Activated CD8-positive, alpha-beta memory T cell treated with anti-CD3 and anti-CD28 coated beads for 4 hours (primary cell): ENCODE data around the gene PATL2.
"Not testable (repeated sequence)": the region's sequence is repeated elsewhere in the genome, so short reads cannot be mapped to it uniquely, and the experiment has no call there.

ENCODE experiments used
- DNase-seq, 2 donors: peaks; one replicate each; pipeline ENCODE4 v3.0.0-alpha.2; 2020; ENCODE audit warnings: low read depth in 2 of 2

Gene PATL2

GRCh38 chr15:44692659-44693058 is 18.5 kb downstream of the PATL2 start:
- DNase-seq = no peak

DNA sequence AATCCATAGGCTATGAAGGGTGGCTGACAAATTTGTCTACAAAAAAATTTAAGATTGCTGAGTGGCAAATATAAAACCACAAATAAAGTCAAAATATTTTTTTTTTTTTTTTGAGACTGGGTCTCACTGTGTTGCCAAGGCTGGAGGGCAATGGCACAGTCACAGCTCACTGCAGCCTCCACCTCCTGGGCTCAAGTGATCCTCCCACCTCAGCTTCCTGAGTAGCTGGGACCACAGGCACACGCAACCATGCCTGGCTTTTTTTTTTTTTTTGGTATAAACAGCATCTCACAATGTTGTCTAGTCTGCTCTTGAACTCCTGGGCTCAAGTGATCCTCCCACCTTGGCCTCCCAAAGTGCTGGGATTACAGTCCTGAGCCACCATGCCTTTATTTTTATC is 20.9 kb downstream of the PATL2 start:
- DNase-seq = not testable (repeated sequence)

- DNase-seq = not testable (repeated sequence)
These were observed 21.8 kb downstream of the PATL2 start for GRCh38 chr15:44689318-44689717.

- peak; percentile 41 to 59 for DNase-seq
These were observed 28.1 kb downstream of the PATL2 start for GRCh38 chr15:44682809-44683682.

DNA sequence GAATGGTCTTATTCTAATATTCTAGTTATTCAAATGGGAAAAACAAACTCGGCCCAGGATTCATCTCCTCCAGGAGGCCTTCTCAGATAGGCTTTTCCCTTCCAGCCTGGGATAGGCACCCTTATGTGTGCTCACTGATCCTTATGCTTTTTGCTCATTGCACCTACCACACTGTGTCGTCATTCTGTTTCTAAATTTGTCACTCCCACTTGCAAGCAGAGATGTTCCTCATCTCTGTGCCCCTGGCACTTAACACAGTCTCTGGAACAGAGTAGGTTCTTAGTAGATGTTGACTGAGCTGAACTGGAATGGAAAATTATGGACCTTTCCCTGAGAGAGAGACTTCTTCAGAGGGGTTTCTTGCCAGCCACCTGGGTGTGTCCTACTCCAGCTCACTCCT is 28.9 kb downstream of the PATL2 start:
- DNase-seq = no peak

DNA sequence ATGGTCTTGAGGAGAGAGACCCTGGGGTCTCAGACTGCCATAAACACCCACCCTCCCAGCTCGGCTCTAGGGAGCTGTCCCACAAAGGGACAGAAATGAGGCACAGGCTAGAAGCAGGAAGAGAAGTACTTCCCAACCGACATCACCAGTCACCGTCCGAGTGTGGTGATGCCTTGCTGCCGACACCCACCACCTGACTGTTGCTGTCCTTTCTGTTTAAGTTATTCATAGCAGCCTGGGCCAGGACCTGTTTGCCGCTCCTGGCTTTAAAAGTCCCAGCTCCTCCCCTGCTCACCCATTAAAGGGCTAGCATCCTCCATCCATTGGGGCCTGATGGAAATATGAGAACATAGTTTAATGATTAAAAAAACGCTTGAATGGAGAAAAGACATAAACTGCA is 34.4 kb downstream of the PATL2 start:
- no peak for DNase-seq

DNA sequence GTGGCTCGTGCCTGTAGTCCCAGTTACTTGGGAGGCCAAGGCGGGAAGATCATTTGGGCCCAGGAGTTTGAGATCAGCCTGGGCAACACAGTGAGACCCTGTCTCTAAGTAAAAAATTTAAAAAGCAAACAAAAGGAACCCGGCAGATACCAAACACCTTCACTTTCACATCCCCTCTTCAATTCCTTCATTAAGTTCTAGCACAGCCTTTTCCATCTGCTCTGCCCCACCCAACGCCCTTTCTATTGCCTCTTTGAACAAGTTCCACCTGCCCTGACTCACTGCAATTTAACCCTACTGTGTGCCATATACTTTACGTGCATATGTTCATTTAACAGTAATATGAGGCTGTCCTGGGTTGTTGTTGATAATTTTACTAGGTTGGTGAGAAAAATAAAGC is 35.2 kb downstream of the PATL2 start:
- DNase-seq = no peak

- no peak for DNase-seq
These were observed 37.5 kb downstream of the PATL2 start for GRCh38 chr15:44673639-44674038.

DNA sequence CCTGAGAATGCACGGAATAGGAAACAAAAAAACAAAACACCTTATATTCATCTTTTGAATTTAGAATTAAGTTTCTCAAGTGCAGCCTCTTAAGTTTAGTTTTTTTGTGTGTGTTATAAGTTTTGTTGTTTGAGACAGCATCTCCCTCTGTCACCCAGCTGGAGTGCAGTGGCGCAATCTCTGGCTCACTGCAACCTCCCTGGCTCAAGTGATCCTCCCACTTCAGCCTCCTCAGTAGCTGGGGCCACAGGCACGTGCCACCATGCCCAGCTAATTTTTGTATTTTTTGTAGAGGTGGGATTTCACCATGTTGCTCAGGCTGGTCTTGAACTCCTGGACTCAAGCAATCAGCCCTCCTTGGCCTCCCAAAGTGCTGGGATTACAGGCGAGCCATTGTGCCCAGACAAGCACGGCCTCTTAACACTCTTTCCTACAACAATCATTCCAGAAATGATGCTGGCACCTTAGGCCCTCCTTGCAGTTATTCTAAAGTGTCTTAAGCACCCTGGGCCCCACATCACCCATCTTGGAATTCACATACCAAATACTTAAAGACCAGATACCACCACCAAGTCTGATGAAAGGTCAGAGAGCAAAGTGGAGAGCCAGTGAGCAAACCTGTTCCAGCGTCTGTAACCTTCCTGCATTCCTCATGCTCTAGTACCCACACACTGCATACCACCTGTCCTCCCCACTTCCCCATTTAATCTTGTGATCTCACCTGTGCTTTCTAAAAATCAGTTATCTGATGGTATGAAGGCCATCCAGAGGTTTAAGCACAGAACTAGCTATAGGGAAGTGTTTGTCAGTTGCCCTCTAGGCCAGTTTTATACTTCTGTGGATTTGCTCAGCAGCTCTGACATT is 40.8 kb downstream of the PATL2 start:
- no peak for DNase-seq

GRCh38 chr15:44668921-44669320 is 42.2 kb downstream of the PATL2 start:
- DNase-seq = no peak

GRCh38 chr15:44667039-44667360 is 44.1 kb downstream of the PATL2 start:
- no peak for DNase-seq

DNA sequence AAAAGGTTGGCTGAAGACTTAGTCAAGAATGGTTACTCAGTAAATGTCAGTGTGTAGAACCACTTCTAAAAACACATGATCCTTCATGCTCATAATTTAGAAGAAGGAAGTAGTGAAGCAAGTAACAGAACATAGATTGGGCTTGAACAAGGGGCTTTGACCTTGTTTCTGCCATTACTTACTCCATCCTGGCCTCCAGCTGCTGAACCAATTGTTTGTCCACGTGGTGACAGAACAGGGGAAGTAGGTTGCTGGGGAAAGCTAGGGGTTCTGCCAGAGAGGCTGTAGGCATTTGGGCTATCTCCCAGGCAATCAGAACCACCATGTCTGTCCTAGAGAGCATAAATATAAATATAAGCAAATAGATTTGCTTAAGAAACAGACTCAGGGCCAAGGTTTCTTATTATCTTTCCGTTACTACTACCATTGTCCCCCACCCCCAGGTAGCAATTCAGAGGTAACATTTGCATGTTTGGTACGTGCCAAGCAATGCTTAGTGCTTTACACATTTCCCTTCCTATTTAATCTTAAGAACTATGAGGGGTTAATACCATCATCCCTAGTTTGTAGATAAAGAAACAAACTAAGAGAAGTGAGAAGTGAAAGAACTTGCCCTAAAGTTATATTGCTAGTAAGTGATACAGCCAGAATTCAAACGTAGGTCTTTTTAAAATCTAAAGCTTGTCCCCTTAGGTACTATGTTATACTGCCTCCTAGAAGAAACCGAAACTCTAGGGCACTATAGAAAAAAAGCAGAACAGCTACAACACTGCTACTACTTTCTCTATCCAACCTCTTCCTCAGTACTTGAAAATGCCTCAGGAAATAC is 44.7 kb downstream of the PATL2 start:
- DNase-seq = no peak

- DNase-seq = peak; percentile 94 to 96
These were observed 47.5 kb downstream of the PATL2 start, which contains the start of gene SPG11 for GRCh38 chr15:44663410-44664308. Gene SPG11 (minus strand): TSS chr15:44663662. CDS start chr15:44663647, 15 bp downstream.

GRCh38 chr15:44662478-44663409 is 48.4 kb downstream of the PATL2 start:
- DNase-seq = peak; percentile 59 to 75

DNA sequence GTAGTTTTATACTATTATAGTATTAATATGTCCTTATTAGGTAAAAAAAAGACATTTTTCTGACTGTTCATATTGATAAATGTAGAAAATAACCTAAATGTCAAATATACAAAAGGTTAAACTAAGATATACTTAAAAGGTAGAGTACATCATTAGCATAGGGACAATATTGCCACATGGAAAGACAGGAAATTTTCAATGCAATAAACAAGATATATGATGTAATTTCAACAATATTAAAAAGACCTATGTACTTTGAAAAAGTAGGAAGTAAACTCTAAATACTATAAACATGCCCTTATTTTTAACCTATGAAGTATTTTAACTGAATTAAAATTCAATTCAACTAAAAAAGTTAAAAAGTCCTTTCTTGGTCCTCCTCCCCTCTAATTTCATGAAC is 49.5 kb downstream of the PATL2 start:
- DNase-seq = no peak

DNA sequence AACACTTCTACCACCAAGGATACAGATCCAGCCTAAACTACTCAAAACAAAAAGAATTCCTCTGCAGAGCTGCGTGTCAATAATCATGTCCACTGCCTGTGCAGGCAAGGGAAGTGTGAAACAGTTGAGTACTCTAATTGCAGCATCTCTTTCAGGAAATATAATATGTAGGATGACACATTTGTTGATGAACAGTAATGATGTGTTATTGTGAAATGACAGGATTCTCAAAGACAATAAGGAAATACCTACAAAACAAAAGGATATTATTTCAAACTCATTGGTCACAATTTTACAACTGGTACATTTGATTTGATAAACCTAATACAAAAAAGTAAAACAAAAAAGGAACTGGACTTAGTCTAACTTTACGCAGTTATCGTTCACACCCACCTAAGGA is 52.1 kb downstream of the PATL2 start:
- DNase-seq = no peak

DNA sequence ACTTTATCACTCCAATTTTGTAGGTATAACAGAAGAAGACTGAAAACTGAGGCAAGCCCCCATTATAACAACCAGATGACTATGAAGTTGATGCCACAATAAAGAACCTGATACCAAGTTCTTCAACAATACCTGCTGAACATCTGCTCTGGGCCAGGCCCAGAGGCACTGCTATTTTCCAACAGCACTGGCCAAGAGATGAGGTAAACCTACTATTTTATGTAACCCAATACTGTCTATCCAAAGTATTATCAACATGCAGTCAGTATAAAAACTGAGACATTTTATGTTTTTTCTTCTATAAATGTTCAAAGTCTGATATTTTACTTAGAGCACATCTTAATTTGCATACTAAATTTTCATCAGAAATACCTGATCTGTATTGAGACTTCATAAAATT is 53.7 kb downstream of the PATL2 start:
- no peak for DNase-seq

DNA sequence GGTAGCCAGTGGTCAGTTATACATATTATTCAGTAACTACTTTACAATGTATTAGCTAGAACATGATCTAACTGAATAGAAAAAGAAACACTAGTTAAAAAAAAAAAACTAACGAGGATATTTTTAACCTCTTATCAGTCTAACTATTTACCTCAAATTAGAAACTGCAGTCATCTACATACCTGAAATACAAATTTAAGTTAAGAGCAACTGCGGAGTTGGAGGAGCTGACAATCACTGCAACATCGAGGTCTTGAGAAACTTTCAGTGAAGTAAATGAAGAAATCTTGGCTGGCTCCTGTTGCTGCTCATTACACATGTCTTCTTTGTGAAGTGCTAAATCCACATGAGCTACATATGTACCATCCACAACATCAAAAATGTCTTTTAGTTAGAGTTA is 54.2 kb downstream of the PATL2 start:
- no peak for DNase-seq

- no peak for DNase-seq
These were observed 54.8 kb downstream of the PATL2 start for GRCh38 chr15:44656298-44656697.

- no peak for DNase-seq
These were observed 56.3 kb downstream of the PATL2 start for GRCh38 chr15:44654858-44655257.
